Endothelial cell (in vitro differentiated cells): ENCODE data around the gene MAFF. TPM values are rescaled to one million over a fixed set of nuclear protein-coding genes. Genes with fewer than 3 reads are reported as not detected.

Source experiments
- DNase-seq: peaks from one replicate; pipeline ENCODE4 v3.0.0; 2021; ENCODE audit warnings: low spot score
- H3K27ac Mint-ChIP-seq: one replicate; pipeline ENCODE4 v1.8.0; 2021; ENCODE audit warnings: mixed read lengths, inconsistent platforms; ENCODE audit not compliant: unreplicated experiment
- H3K27me3 Mint-ChIP-seq: one replicate; pipeline ENCODE4 v1.8.0; 2021; ENCODE audit warnings: mild to moderate bottlenecking, moderate library complexity, mixed read lengths, inconsistent platforms; ENCODE audit not compliant: unreplicated experiment
- H3K36me3 Mint-ChIP-seq: one replicate; pipeline ENCODE4 v1.8.0; 2021; ENCODE audit warnings: mild to moderate bottlenecking, low read depth, mixed read lengths, inconsistent platforms; ENCODE audit not compliant: unreplicated experiment
- H3K4me1 Mint-ChIP-seq: one replicate; pipeline ENCODE4 v1.8.0; 2021; ENCODE audit warnings: mild to moderate bottlenecking, mixed read lengths, inconsistent platforms; ENCODE audit not compliant: unreplicated experiment
- H3K4me3 Mint-ChIP-seq: one replicate; pipeline ENCODE4 v1.8.0; 2021; ENCODE audit warnings: mild to moderate bottlenecking, mixed read lengths, inconsistent platforms; ENCODE audit not compliant: unreplicated experiment
- H3K9me3 Mint-ChIP-seq: one replicate; pipeline ENCODE4 v1.8.0; 2021; ENCODE audit warnings: mixed read lengths, inconsistent platforms; ENCODE audit not compliant: unreplicated experiment
- total RNA-seq: library from RNA; stranded (reverse); fragmentation: NEBNext Ultra II Directional; extraction: Animal tissue kit (Norgen Biotek cat#: 25700); gene quantifications from one replicate; pipeline ENCODE4 v1.2.1, GENCODE V29; 2021; ENCODE audit not compliant: unreplicated experiment
- TF ChIP-seq, protein P1 (sequence below): fragments of 200-600 bp; sonication (generic); IDR thresholded peaks from one replicate; pipeline ENCODE4 v1.5.0; 2021; ENCODE audit warnings: antibody characterized with exemption; ENCODE audit not compliant: unreplicated experiment

The MAFF gene
- total RNA-seq, 1 donor from 2014 or later = 3.5 TPM

GRCh38 chr22:38205261-38206128, 3.7 kb downstream of the MAFF start:
- peak overlapping the region; percentile 3 for H3K4me3 Mint-ChIP-seq
- peaks cover 25% of the 10 kb centered on the region for H3K4me1 Mint-ChIP-seq
- DNase-seq = no peak
- peaks cover 3% of the 10 kb centered on the region for H3K36me3 Mint-ChIP-seq
- H3K27me3 Mint-ChIP-seq = peaks cover 17% of the 10 kb centered on the region
- TF ChIP-seq, protein P1, sequence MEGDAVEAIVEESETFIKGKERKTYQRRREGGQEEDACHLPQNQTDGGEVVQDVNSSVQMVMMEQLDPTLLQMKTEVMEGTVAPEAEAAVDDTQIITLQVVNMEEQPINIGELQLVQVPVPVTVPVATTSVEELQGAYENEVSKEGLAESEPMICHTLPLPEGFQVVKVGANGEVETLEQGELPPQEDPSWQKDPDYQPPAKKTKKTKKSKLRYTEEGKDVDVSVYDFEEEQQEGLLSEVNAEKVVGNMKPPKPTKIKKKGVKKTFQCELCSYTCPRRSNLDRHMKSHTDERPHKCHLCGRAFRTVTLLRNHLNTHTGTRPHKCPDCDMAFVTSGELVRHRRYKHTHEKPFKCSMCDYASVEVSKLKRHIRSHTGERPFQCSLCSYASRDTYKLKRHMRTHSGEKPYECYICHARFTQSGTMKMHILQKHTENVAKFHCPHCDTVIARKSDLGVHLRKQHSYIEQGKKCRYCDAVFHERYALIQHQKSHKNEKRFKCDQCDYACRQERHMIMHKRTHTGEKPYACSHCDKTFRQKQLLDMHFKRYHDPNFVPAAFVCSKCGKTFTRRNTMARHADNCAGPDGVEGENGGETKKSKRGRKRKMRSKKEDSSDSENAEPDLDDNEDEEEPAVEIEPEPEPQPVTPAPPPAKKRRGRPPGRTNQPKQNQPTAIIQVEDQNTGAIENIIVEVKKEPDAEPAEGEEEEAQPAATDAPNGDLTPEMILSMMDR = no peak
- H3K27ac Mint-ChIP-seq = no peak overlapping the region
- no peaks in the 10 kb centered on the region for H3K9me3 Mint-ChIP-seq

GRCh38 chr22:38207898-38208432, 6.2 kb downstream of the MAFF start:
- peaks cover 12% of the 10 kb centered on the region for H3K27me3 Mint-ChIP-seq
- H3K4me1 Mint-ChIP-seq = peaks cover 15% of the 10 kb centered on the region
- no peak overlapping the region for H3K27ac Mint-ChIP-seq

GRCh38 chr22:38208551-38208968, 6.8 kb downstream of the MAFF start:
- no peak overlapping the region for H3K4me3 Mint-ChIP-seq
- peaks cover 15% of the 10 kb centered on the region for H3K4me1 Mint-ChIP-seq
- TF ChIP-seq, protein P1 = no peak
- peaks cover 8% of the 10 kb centered on the region for H3K36me3 Mint-ChIP-seq
- H3K27ac Mint-ChIP-seq = no peak overlapping the region
- H3K9me3 Mint-ChIP-seq = no peaks in the 10 kb centered on the region
- peaks cover 17% of the 10 kb centered on the region for H3K27me3 Mint-ChIP-seq
- DNase-seq = no peak

More at GRCh38 chr22:38207898-38208432, 6.2 kb downstream of the MAFF start:
- Mint-ChIP-seq H3K36me3 (peaks cover 3% of the 10 kb centered on the region), H3K4me3 (no peak overlapping the region), H3K9me3 (no peaks in the 10 kb centered on the region)
- DNase-seq = no peak
- TF ChIP-seq, protein P1 = no peak

- TF ChIP-seq, protein P1 = no peak
- H3K4me1 Mint-ChIP-seq = peaks cover 2% of the 10 kb centered on the region
- H3K27ac Mint-ChIP-seq = no peak overlapping the region
- peaks cover 11% of the 10 kb centered on the region for H3K36me3 Mint-ChIP-seq
- DNase-seq = no peak
- no peak overlapping the region for H3K4me3 Mint-ChIP-seq
- peaks cover 25% of the 10 kb centered on the region for H3K27me3 Mint-ChIP-seq
- H3K9me3 Mint-ChIP-seq = no peaks in the 10 kb centered on the region
These were observed 9.8 kb downstream of the MAFF start for GRCh38 chr22:38211556-38211955.

DNA sequence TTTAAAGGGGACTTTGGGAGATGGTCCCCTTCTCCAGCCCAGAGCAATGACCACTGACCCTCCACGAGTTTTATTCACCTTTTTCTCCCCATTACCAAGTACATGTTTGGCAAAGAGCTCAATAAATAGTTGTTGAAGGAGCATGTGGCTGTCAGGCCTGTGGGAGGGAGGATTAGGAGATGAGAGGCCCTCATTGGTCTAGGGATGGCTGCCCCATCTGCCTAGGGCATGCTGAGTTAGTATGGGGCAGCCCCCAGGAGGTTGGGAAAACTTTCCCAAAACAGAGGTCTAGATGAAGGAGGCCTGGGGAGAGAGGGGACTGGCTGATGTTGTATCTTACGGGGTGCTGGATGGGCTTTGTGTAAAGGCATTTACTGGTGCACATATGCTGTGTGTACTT, 10.6 kb downstream of the MAFF start:
- Mint-ChIP-seq H3K4me3 (no peak overlapping the region), H3K9me3 (no peaks in the 10 kb centered on the region), H3K27me3 (peaks cover 25% of the 10 kb centered on the region), H3K36me3 (peaks cover 12% of the 10 kb centered on the region), H3K27ac (no peak overlapping the region), H3K4me1 (peaks cover 2% of the 10 kb centered on the region)
- DNase-seq = no peak
- TF ChIP-seq, protein P1 = no peak
